CD14-positive monocyte (primary cell): Measurements from ENCODE around the gene SLC43A2. TPM values are rescaled to one million over a fixed set of nuclear protein-coding genes. Genes with fewer than 3 reads are reported as not detected.

Experiments
- DNase-seq, 3 donors: peaks; one replicate each; pipeline ENCODE4 v3.0.0-alpha.2; 2011 to 2022
- H2AFZ ChIP-seq: 2 replicates; pipeline ENCODE4 v1.6.0; 2012; ENCODE audit warnings: mild to moderate bottlenecking, low read depth, low read length, inconsistent platforms; ENCODE audit not compliant: insufficient read depth, poor library complexity, severe bottlenecking
- H3K27ac ChIP-seq, 2 donors: 1 replicate in 1 of 2; 2 replicates in 1 of 2; pipeline ENCODE4 v1.5.1; 2012 to 2013; ENCODE audit warnings: low read length in 2 of 2, control low read depth in 1 of 2, inconsistent platforms in 1 of 2, low read depth in 1 of 2, mild to moderate bottlenecking in 1 of 2
- H3K27me3 ChIP-seq, 2 donors: one replicate each; pipeline versions ENCODE4 v1.6.0 to v1.6.1; 2011 to 2013; ENCODE audit warnings: low read length in 2 of 2; ENCODE audit not compliant: control insufficient read depth in 2 of 2, insufficient read depth in 2 of 2
- H3K36me3 ChIP-seq, 2 donors: replicated peaks in 1 of 2; 1 replicate in 1 of 2; 2 replicates in 1 of 2; pipeline versions ENCODE4 v1.5.1 to v1.6.1; 2012 to 2013; ENCODE audit warnings: low read length in 2 of 2, control low read depth in 1 of 2, inconsistent platforms in 1 of 2, mild to moderate bottlenecking in 1 of 2; ENCODE audit not compliant: insufficient read depth in 2 of 2, control insufficient read depth in 1 of 2
- H3K4me1 ChIP-seq, 2 donors: 1 replicate in 1 of 2; 2 replicates in 1 of 2; pipeline versions ENCODE4 v1.5.1 to v1.6.1; 2012 to 2013; ENCODE audit warnings: low read length in 2 of 2, control low read depth in 1 of 2, inconsistent platforms in 1 of 2, mild to moderate bottlenecking in 1 of 2, moderate library complexity in 1 of 2; ENCODE audit not compliant: insufficient read depth in 2 of 2, control insufficient read depth in 1 of 2
- H3K4me2 ChIP-seq: replicated peaks from 2 replicates; pipeline ENCODE3; 2012; ENCODE audit warnings: low read length, moderate library complexity, mild to moderate bottlenecking; ENCODE audit not compliant: poor library complexity, severe bottlenecking; ENCODE audit errors: extremely low read depth
- H3K4me3 ChIP-seq, 3 experiments: fragments of 200-600 bp in 1 of 3; sonication (generic) in 1 of 3; replicated peaks in 1 of 3; 1 replicate in 2 of 3; 2 replicates in 1 of 3; pipeline ENCODE4 v1.5.1; 2011 to 2013; ENCODE audit warnings: low read length in 3 of 3, mild to moderate bottlenecking in 3 of 3, control low read depth in 2 of 3, low read depth in 2 of 3, inconsistent platforms in 1 of 3, moderate library complexity in 1 of 3
- H3K79me2 ChIP-seq: 2 replicates; pipeline ENCODE4 v1.6.0; 2012; ENCODE audit warnings: mild to moderate bottlenecking, control low read depth, inconsistent platforms, low read length, moderate library complexity; ENCODE audit not compliant: insufficient read depth
- H3K9ac ChIP-seq: 2 replicates; pipeline ENCODE4 v1.6.0; 2017; ENCODE audit warnings: low read length, mild to moderate bottlenecking; ENCODE audit not compliant: insufficient read depth, poor library complexity, severe bottlenecking
- H3K9me3 ChIP-seq, 2 donors: replicated peaks in 1 of 2; 1 replicate in 1 of 2; 2 replicates in 1 of 2; pipeline versions ENCODE4 v1.5.1 to v1.6.1; 2012 to 2013; ENCODE audit warnings: low read length in 2 of 2, control low read depth in 1 of 2; ENCODE audit not compliant: control insufficient read depth in 1 of 2, insufficient read depth in 1 of 2
- H4K20me1 ChIP-seq: 2 replicates; pipeline ENCODE4 v1.6.0; 2012; ENCODE audit warnings: mild to moderate bottlenecking, low read length, control low read depth, moderate library complexity; ENCODE audit not compliant: insufficient read depth
- H3K27ac Mint-ChIP-seq, 7 donors: one replicate each; pipeline ENCODE4 v1.8.0; 2020; ENCODE audit warnings: mild to moderate bottlenecking in 7 of 7, mixed read lengths in 7 of 7, moderate library complexity in 6 of 7, inconsistent platforms in 2 of 7
- H3K27me3 Mint-ChIP-seq, 3 donors: one replicate each; pipeline ENCODE4 v1.8.0; 2021 to 2022; ENCODE audit warnings: low read depth in 3 of 3, mild to moderate bottlenecking in 3 of 3, mixed read lengths in 3 of 3, moderate library complexity in 3 of 3, inconsistent platforms in 1 of 3
- H3K36me3 Mint-ChIP-seq, 2 donors: one replicate each; pipeline ENCODE4 v1.8.0; 2020; ENCODE audit warnings: mixed read lengths in 2 of 2, inconsistent platforms in 1 of 2, mild to moderate bottlenecking in 1 of 2
- H3K4me1 Mint-ChIP-seq: one replicate; pipeline ENCODE4 v1.8.0; 2020; ENCODE audit warnings: mild to moderate bottlenecking, mixed read lengths
- H3K4me3 Mint-ChIP-seq, 2 donors: one replicate each; pipeline ENCODE4 v1.8.0; 2020; ENCODE audit warnings: mild to moderate bottlenecking in 2 of 2, mixed read lengths in 2 of 2, moderate library complexity in 1 of 2
- H3K9me3 Mint-ChIP-seq, 7 donors: one replicate each; pipeline ENCODE4 v1.8.0; 2020 to 2022; ENCODE audit warnings: mixed read lengths in 7 of 7, mild to moderate bottlenecking in 6 of 7, moderate library complexity in 6 of 7, inconsistent platforms in 2 of 7
- CTCF ChIP-seq: fragments of 200-600 bp; IDR thresholded peaks from one replicate; pipeline ENCODE4 v1.8.0; 2022; ENCODE audit warnings: antibody characterized with exemption, mild to moderate bottlenecking
- WGBS: methylation state at CpG from one replicate; pipeline ENCODE4 v1.1.5; 2013; ENCODE audit warnings: missing lambda C conversion rate; ENCODE audit not compliant: insufficient coverage; 5-methylcytosine and 5-hydroxymethylcytosine counted together
- intact Hi-C, 2 donors: fragments of 100-400 bp; cut with micrococcal nuclease; formaldehyde crosslinking; loops; one replicate each; pipeline versions ENCODE4 v1.15.0 to v1.15.1; 2023
- polyA plus RNA-seq, 3 donors: library from polyadenylated mRNA; depleted of rRNA in 1 of 3; unstranded in 2 of 3; stranded (reverse) in 1 of 3; fragments of 300-500 nt in 2 of 3; fragments of >200 nt in 1 of 3; fragmentation: Illumina TruSeq in 2 of 3; gene quantifications; 1 replicate in 2 of 3; 2 replicates in 1 of 3; pipeline ENCODE4 v1.2.3, GENCODE V29; 2012 to 2021

The SLC43A2 gene
- polyA plus RNA-seq, 3 donors: 115 to 151 (median 117) TPM

- Mint-ChIP-seq H3K27ac (peak overlapping the region; percentile 94 to 99 (median 96)), H3K36me3 (peaks cover 73 to 94% of the 10 kb centered on the region in 2 donors), H3K4me3 (peak overlapping the region; percentile 35 to 67), H3K4me1 (peaks cover 73% of the 10 kb centered on the region), H3K27me3 (peaks cover 0 to 2% (median 0%) of the 10 kb centered on the region in 3 donors), H3K9me3 (peaks cover 0 to 1% (median 0%) of the 10 kb centered on the region in 7 donors)
- Histone ChIP-seq H3K4me2 (peak overlapping the region; percentile 45), H3K27me3 (no peaks in the 10 kb centered on the region), H2AFZ (no peak overlapping the region), H3K4me3 (peak overlapping the region in 1 of 3 experiments; percentile 47), H3K27ac (peak overlapping the region; percentile 81 to 89), H3K9ac (peak overlapping the region; percentile 55), H3K79me2 (peaks cover 23% of the 10 kb centered on the region), H3K4me1 (peaks cover 79 to 85% of the 10 kb centered on the region in 2 donors), H3K36me3 (peaks cover 47 to 78% of the 10 kb centered on the region in 2 donors), H4K20me1 (peaks cover 12% of the 10 kb centered on the region), H3K9me3 (no peaks in the 10 kb centered on the region)
- no peak for TF ChIP-seq CTCF
- 64% methylated on average over 15 of the region's 16 CpGs for WGBS
- DNase-seq: no peak
- intact Hi-C loops: loop anchor here in 1 of 2 donors (5.0 kb wide), 1 partner anchor 35 kb away; the partner anchor contains the start of genes RILP and SCARF1
Observed at GRCh38 chr17:1612400-1612799, 16.2 kb downstream of the SLC43A2 start.

GRCh38 chr17:1611715-1612114 lies 16.9 kb downstream of the SLC43A2 start:
- no peak overlapping the region for H2AFZ ChIP-seq
- H3K9me3 Mint-ChIP-seq: peaks cover 0 to 1% (median 0%) of the 10 kb centered on the region in 7 donors
- peaks cover 0 to 2% (median 0%) of the 10 kb centered on the region in 3 donors for H3K27me3 Mint-ChIP-seq
- H3K36me3 ChIP-seq: peaks cover 42 to 74% of the 10 kb centered on the region in 2 donors
- peak overlapping the region; percentile 81 to 89 for H3K27ac ChIP-seq
- intact Hi-C loops: loop anchor here (2.0 to 5.0 kb wide), 2 partner anchors 15 to 36 kb away; partner anchors contain the start of genes RILP (in 1 of the 2) and SCARF1 (in 1 of the 2)
- H3K9me3 ChIP-seq: no peaks in the 10 kb centered on the region
- H3K4me3 ChIP-seq: peak overlapping the region in 1 of 3 experiments; percentile 47
- H3K79me2 ChIP-seq: peaks cover 23% of the 10 kb centered on the region
- H3K27ac Mint-ChIP-seq: peak overlapping the region; percentile 94 to 99 (median 96)
- H3K4me1 ChIP-seq: peaks cover 84 to 86% of the 10 kb centered on the region in 2 donors
- peak overlapping the region; percentile 55 for H3K9ac ChIP-seq
- H3K4me1 Mint-ChIP-seq: peaks cover 80% of the 10 kb centered on the region
- peaks cover 7% of the 10 kb centered on the region for H4K20me1 ChIP-seq
- no peaks in the 10 kb centered on the region for H3K27me3 ChIP-seq
- peaks cover 71 to 91% of the 10 kb centered on the region in 2 donors for H3K36me3 Mint-ChIP-seq
- no peak for TF ChIP-seq CTCF
- peak overlapping the region; percentile 45 for H3K4me2 ChIP-seq
- DNase-seq: peak; percentile 76 to 96 (median 91)
- 0% methylated on average over 2 of the region's 10 CpGs for WGBS
- peak overlapping the region; percentile 65 to 67 for H3K4me3 Mint-ChIP-seq
